Neural progenitor cell (in vitro differentiated cells): ENCODE results near the gene ZNF423.

Source experiments
- CTCF ChIP-seq: fragments of 200-600 bp; sonication (generic); IDR thresholded peaks from 2 replicates; pipeline ENCODE4 v1.5.1; 2017; ENCODE audit warnings: antibody characterized with exemption, mild to moderate bottlenecking
- EZH2phosphoT487 ChIP-seq: fragments of 200-600 bp; sonication (generic); IDR thresholded peaks from 2 replicates; pipeline ENCODE4 v1.6.1; 2017; ENCODE audit warnings: antibody characterized with exemption

GRCh38 chr16:49542391-49542891 is 313.5 kb downstream of the ZNF423 start:
- TF ChIP-seq CTCF, result no peak
- TF ChIP-seq EZH2phosphoT487, result no peak
